ENCODE measurements around the gene MT1A. TPM values are rescaled to one million over a fixed set of nuclear protein-coding genes. Genes with fewer than 3 reads are reported as not detected.

Gene MT1A
- polyA plus RNA-seq, 3 donors from 2014 or later = not detected

- H3K36me3 Mint-ChIP-seq = no peaks in the 10 kb centered on the region
- peak overlapping the region; percentile 51 to 75 (median 70) for H3K4me3 Mint-ChIP-seq
- no peak for DNase-seq
- H3K4me1 Mint-ChIP-seq = peaks cover 52 to 53% of the 10 kb centered on the region in 2 donors
- no peaks in the 10 kb centered on the region for H3K9me3 Mint-ChIP-seq
- H3K27me3 Mint-ChIP-seq (ENCODE audit: low read depth in 3 of 3) = peaks cover 2 to 19% (median 9%) of the 10 kb centered on the region in 3 donors
- H3K27ac Mint-ChIP-seq = peak overlapping the region; percentile 83 to 97 (median 92)
These were observed 31.9 kb upstream of the MT1A start for GRCh38 chr16:56606476-56607108.

GRCh38 chr16:56607109-56607618, 31.3 kb upstream of the MT1A start:
- Mint-ChIP-seq H3K36me3 (no peaks in the 10 kb centered on the region), H3K9me3 (no peaks in the 10 kb centered on the region), H3K27me3 (ENCODE audit: low read depth in 3 of 3) (peaks cover 2 to 19% (median 8%) of the 10 kb centered on the region in 3 donors), H3K27ac (peak overlapping the region; percentile 83 to 97 (median 92)), H3K4me3 (peak overlapping the region; percentile 64 to 97 (median 72)), H3K4me1 (peaks cover 53 to 55% of the 10 kb centered on the region in 2 donors)
- DNase-seq = peak; percentile 29 to 46 (median 46)

GRCh38 chr16:56607675-56608042, 30.8 kb upstream of the MT1A start:
- Mint-ChIP-seq H3K9me3 (no peaks in the 10 kb centered on the region), H3K4me1 (peaks cover 53 to 55% of the 10 kb centered on the region in 2 donors), H3K27ac (peak overlapping the region; percentile 83 to 97 (median 92)), H3K36me3 (no peaks in the 10 kb centered on the region), H3K4me3 (peak overlapping the region; percentile 72 to 99 (median 75)), H3K27me3 (ENCODE audit: low read depth in 3 of 3) (peaks cover 2 to 19% (median 7%) of the 10 kb centered on the region in 3 donors)
- no peak for DNase-seq

- Mint-ChIP-seq H3K9me3 (no peaks in the 10 kb centered on the region), H3K4me1 (peaks cover 53 to 55% of the 10 kb centered on the region in 2 donors), H3K27ac (peak within 1 kb of the TSS; percentile 88 to 97 (median 94)), H3K27me3 (ENCODE audit: low read depth in 3 of 3) (peaks cover 2 to 19% (median 7%) of the 10 kb centered on the region in 3 donors), H3K36me3 (no peaks in the 10 kb centered on the region), H3K4me3 (peak within 1 kb of the TSS; percentile 92 to 100 (median 97))
- DNase-seq = peak; percentile 81 to 86 (median 86)
These were observed 30.2 kb upstream of the MT1A start, which contains the start of gene MT2A for GRCh38 chr16:56608043-56608875. Gene MT2A, plus strand, starts transcription at chr16:56608584. Its CDS starts 72 bp downstream, at chr16:56608656.

GRCh38 chr16:56608876-56609462, 29.5 kb upstream of the MT1A start:
- H3K4me1 Mint-ChIP-seq = peaks cover 53 to 55% of the 10 kb centered on the region in 2 donors
- no peaks in the 10 kb centered on the region for H3K36me3 Mint-ChIP-seq
- peak overlapping the region; percentile 92 to 100 (median 97) for H3K4me3 Mint-ChIP-seq
- peak in 1 of 3 donors; percentile 7 for DNase-seq
- H3K27ac Mint-ChIP-seq = peak overlapping the region; percentile 88 to 97 (median 94)
- H3K27me3 Mint-ChIP-seq (ENCODE audit: low read depth in 3 of 3) = peaks cover 2 to 19% (median 5%) of the 10 kb centered on the region in 3 donors
- H3K9me3 Mint-ChIP-seq = no peaks in the 10 kb centered on the region

GRCh38 chr16:56609463-56609921, 29.0 kb upstream of the MT1A start:
- Mint-ChIP-seq H3K36me3 (no peaks in the 10 kb centered on the region), H3K9me3 (no peaks in the 10 kb centered on the region), H3K4me3 (peak overlapping the region; percentile 92 to 100 (median 97)), H3K4me1 (peaks cover 53 to 55% of the 10 kb centered on the region in 2 donors), H3K27me3 (ENCODE audit: low read depth in 3 of 3) (peaks cover 2 to 19% (median 5%) of the 10 kb centered on the region in 3 donors), H3K27ac (peak overlapping the region; percentile 88 to 97 (median 94))
- peak; percentile 73 to 78 (median 77) for DNase-seq

- H3K27ac Mint-ChIP-seq = peak overlapping the region; percentile 88 to 97 (median 94)
These were observed 28.4 kb upstream of the MT1A start for GRCh38 chr16:56610017-56610608.

GRCh38 chr16:56610609-56611111, 27.8 kb upstream of the MT1A start:
- Mint-ChIP-seq H3K4me1 (peaks cover 53 to 55% of the 10 kb centered on the region in 2 donors), H3K27ac (peak overlapping the region; percentile 88 to 97 (median 94)), H3K9me3 (no peaks in the 10 kb centered on the region), H3K27me3 (ENCODE audit: low read depth in 3 of 3) (peaks cover 2 to 19% (median 5%) of the 10 kb centered on the region in 3 donors), H3K4me3 (peak overlapping the region; percentile 92 to 100 (median 97)), H3K36me3 (no peaks in the 10 kb centered on the region)
- no peak for DNase-seq

More at GRCh38 chr16:56610017-56610608, 28.4 kb upstream of the MT1A start:
- Mint-ChIP-seq H3K4me1 (peaks cover 53 to 55% of the 10 kb centered on the region in 2 donors), H3K9me3 (no peaks in the 10 kb centered on the region), H3K36me3 (no peaks in the 10 kb centered on the region), H3K27me3 (ENCODE audit: low read depth in 3 of 3) (peaks cover 2 to 19% (median 5%) of the 10 kb centered on the region in 3 donors), H3K4me3 (peak overlapping the region; percentile 92 to 100 (median 97))
- peak; percentile 43 to 71 (median 62) for DNase-seq

- H3K27me3 Mint-ChIP-seq (ENCODE audit: low read depth in 3 of 3) = peaks cover 2 to 19% (median 5%) of the 10 kb centered on the region in 3 donors
- DNase-seq = no peak
- H3K9me3 Mint-ChIP-seq = no peaks in the 10 kb centered on the region
- H3K27ac Mint-ChIP-seq = peak overlapping the region; percentile 88 to 97 (median 94)
- peak overlapping the region in 4 of 5 donors; percentile 5 to 61 (median 24) for H3K4me3 Mint-ChIP-seq
- peaks cover 51 to 52% of the 10 kb centered on the region in 2 donors for H3K4me1 Mint-ChIP-seq
- no peaks in the 10 kb centered on the region for H3K36me3 Mint-ChIP-seq
These were observed 27.1 kb upstream of the MT1A start for GRCh38 chr16:56611281-56611833.

- Mint-ChIP-seq H3K4me1 (peaks cover 40 to 41% of the 10 kb centered on the region in 2 donors), H3K4me3 (no peak overlapping the region), H3K27me3 (ENCODE audit: low read depth in 3 of 3) (peaks cover 8 to 14% (median 13%) of the 10 kb centered on the region in 3 donors), H3K9me3 (no peaks in the 10 kb centered on the region), H3K36me3 (no peaks in the 10 kb centered on the region), H3K27ac (peak overlapping the region in 1 of 6 donors; percentile 13)
- no peak for DNase-seq
These were observed 24.8 kb upstream of the MT1A start for GRCh38 chr16:56613706-56614105.

GRCh38 chr16:56614549-56614991, 23.9 kb upstream of the MT1A start:
- H3K36me3 Mint-ChIP-seq = no peaks in the 10 kb centered on the region
- DNase-seq = no peak
- no peak overlapping the region for H3K27ac Mint-ChIP-seq
- peaks cover 8 to 16% (median 9%) of the 10 kb centered on the region in 3 donors for H3K27me3 Mint-ChIP-seq (ENCODE audit: low read depth in 3 of 3)
- no peak overlapping the region for H3K4me3 Mint-ChIP-seq
- H3K9me3 Mint-ChIP-seq = no peaks in the 10 kb centered on the region
- H3K4me1 Mint-ChIP-seq = peaks cover 31 to 33% of the 10 kb centered on the region in 2 donors

- H3K4me3 Mint-ChIP-seq = no peak overlapping the region
- H3K27ac Mint-ChIP-seq = no peak overlapping the region
- H3K4me1 Mint-ChIP-seq = peaks cover 23 to 25% of the 10 kb centered on the region in 2 donors
These were observed 23.1 kb upstream of the MT1A start for GRCh38 chr16:56615353-56615752.

More at GRCh38 chr16:56615353-56615752, 23.1 kb upstream of the MT1A start:
- peaks cover 2 to 19% (median 8%) of the 10 kb centered on the region in 3 donors for H3K27me3 Mint-ChIP-seq (ENCODE audit: low read depth in 3 of 3)
- DNase-seq = no peak
- H3K36me3 Mint-ChIP-seq = no peaks in the 10 kb centered on the region
- no peaks in the 10 kb centered on the region for H3K9me3 Mint-ChIP-seq

Measured in immature natural killer cell (primary cell).